HG03520 (cell line): Measurements from ENCODE around the gene EPPIN.

ENCODE experiments used
- ATAC-seq: cut with Tn5 transposase; IDR thresholded peaks from one replicate; pipeline ENCODE4 v1.9.1; 2021; ENCODE audit warnings: mild to moderate bottlenecking, moderate library complexity; ENCODE audit not compliant: unreplicated experiment

Gene EPPIN

GRCh38 chr20:45539382-45539781 is 7.8 kb downstream of the EPPIN start, which contains the start of gene WFDC6:
Gene WFDC6, minus strand, starts transcription at chr20:45539482. Its CDS starts 75 bp downstream, at chr20:45539407.
- ATAC-seq = no peak

- no peak for ATAC-seq
Observed at GRCh38 chr20:45538209-45538799, 8.9 kb downstream of the EPPIN start.

GRCh38 chr20:45527294-45527693 is 19.9 kb downstream of the EPPIN start:
- no peak for ATAC-seq

- no peak for ATAC-seq
Observed at GRCh38 chr20:45523821-45524220, 23.4 kb downstream of the EPPIN start.

- ATAC-seq = no peak
Observed at GRCh38 chr20:45518282-45518681, 28.9 kb downstream of the EPPIN start.

GRCh38 chr20:45515147-45515913 is 31.9 kb downstream of the EPPIN start, which contains the start of gene SPINT3:
Gene SPINT3, minus strand, starts transcription at chr20:45515622. Its CDS starts 14 bp downstream, at chr20:45515608.
- ATAC-seq = no peak

- no peak for ATAC-seq
Observed at GRCh38 chr20:45510242-45510862, 36.8 kb downstream of the EPPIN start.

GRCh38 chr20:45509091-45509490 is 38.1 kb downstream of the EPPIN start:
- no peak for ATAC-seq

GRCh38 chr20:45508068-45508886 is 38.9 kb downstream of the EPPIN start:
- no peak for ATAC-seq

GRCh38 chr20:45507011-45507820 is 40.0 kb downstream of the EPPIN start:
- no peak for ATAC-seq

GRCh38 chr20:45506398-45506797 is 40.8 kb downstream of the EPPIN start:
- no peak for ATAC-seq

- no peak for ATAC-seq
Observed at GRCh38 chr20:45503403-45503802, 43.8 kb downstream of the EPPIN start.

- no peak for ATAC-seq
Observed at GRCh38 chr20:45502561-45502960, 44.6 kb downstream of the EPPIN start.

GRCh38 chr20:45501600-45501999 is 45.6 kb downstream of the EPPIN start:
- no peak for ATAC-seq

GRCh38 chr20:45500022-45500421 is 47.2 kb downstream of the EPPIN start:
- ATAC-seq = no peak

- ATAC-seq = no peak
Observed at GRCh38 chr20:45497971-45498494, 49.2 kb downstream of the EPPIN start.

GRCh38 chr20:45496166-45496565 is 51.0 kb downstream of the EPPIN start:
- no peak for ATAC-seq

- ATAC-seq = no peak
Observed at GRCh38 chr20:45495501-45495941, 51.7 kb downstream of the EPPIN start.
